Effector CD8-positive, alpha-beta T cell (primary cell): ENCODE data around the gene DDX6.
"Not testable (repeated sequence)": the region's sequence is repeated elsewhere in the genome, so short reads cannot be mapped to it uniquely, and the experiment has no call there.

Experiments
- DNase-seq: peaks from one replicate; lab custom pipeline; 2025; lab: John Stamatoyannopoulos, UW

The DDX6 gene

DNA sequence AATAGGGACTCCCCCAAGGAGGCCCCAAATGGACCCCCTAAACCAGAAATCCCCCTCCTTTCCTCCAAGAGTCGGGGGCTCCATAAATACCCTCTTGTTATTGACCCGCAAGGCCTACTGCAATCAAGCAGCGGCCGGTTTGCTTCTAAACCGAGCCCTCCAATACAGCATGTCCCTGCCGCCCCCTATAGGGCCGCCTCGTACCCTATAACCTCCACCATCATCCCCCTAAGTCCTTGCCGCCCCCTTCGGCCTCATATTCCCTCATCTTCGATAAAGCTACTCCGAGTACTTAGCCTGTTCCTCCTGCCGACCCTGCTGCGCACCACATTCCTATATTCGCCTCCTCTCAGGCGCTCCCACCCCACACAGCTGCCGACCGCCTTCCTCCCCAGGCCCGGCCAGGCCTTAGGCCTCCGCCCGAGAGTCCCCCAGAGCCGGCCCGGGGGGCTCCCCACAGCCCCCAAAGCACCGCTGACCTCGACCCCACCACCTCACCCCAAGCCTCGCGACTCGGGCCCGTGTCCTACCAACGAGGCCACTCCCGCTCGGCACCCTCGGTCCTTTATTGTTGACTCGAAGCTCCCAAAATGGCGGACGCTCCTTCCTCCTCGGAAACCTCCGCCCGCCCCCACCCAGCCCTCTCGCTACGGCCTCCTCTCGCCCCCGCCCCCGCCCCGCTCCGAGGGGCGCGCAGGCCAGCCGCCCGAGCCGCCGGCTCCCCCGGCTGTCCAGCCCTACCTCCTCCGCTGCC lies 430 bp downstream of the DDX6 start:
- DNase-seq, result peak; percentile 39

DNA sequence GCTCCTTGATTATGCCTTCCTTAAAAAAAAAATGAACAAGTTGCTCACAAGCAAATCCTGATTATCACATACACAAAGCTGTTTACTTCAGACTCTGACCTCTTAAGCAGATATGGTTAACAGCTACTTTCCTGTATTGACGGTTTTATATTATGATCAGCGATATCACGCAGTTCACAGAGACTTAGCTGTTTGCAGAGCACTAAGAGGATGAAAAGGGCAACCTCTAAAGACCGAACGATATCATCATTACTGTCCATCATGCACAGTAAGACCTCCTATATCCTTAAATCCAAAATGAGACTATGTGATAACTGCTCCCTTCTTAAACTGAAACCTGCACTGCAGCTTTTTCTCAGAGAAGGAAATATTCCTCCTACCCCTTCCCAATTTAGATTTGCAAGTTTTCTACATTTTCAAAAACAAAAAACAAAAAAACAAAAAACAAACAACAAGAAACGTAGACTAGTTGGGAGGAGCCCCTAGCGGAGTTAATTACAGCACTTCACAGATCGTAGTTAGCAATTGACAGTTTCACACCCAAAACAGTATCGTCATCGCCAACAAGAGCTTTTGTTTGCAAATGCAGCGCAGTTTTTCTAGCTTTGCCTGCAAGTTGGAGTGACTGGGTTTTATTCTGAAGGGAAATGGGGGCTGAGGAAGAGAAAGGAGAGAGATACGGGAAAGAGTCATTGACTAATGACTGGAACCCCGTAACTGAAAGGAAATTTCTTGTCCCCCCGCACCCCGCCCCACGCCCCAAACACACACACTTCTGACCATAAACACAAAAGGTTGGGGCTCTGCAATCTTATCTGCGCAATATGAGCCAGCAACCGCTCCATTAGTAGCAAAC lies 1.2 kb downstream of the DDX6 start:
- peak; percentile 19 for DNase-seq

DNA sequence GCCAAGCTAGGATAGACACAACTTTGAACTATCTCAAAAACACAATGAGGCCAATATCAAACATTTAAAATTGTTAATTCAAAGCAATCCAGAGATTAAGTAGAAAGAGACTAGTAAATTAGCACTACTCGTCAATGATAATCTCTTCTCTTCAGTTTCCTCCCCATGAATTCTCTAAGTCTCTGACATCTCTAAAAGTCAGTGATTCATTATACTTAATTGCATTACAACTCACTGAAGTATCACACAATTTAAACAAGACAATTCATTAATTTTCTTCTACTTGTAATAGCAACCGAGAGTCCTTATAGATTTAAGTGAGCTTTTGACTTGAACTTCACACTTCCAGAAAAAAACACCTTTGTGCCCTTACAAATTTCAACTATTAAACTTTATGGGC lies 4.3 kb downstream of the DDX6 start:
- no peak for DNase-seq

DNA sequence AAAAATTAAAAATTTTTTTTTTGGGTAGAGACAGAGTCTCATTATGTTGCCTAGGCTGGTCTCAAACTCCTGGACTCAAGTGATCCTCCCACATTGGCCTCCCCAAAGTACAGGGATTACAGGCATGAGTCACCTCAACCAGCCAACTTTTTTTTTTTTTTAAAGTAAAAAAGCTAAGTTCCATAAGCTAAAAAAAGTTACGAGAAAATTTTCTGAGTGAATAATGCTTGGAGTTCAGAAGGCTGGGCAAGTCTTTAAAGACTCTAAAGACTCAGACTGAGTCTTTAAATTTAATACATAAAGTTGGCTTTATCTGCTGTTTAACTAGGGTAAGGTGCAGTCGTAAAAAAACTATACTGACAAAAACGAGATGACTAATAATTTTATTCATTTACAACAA lies 5.6 kb downstream of the DDX6 start:
- no peak for DNase-seq

DNA sequence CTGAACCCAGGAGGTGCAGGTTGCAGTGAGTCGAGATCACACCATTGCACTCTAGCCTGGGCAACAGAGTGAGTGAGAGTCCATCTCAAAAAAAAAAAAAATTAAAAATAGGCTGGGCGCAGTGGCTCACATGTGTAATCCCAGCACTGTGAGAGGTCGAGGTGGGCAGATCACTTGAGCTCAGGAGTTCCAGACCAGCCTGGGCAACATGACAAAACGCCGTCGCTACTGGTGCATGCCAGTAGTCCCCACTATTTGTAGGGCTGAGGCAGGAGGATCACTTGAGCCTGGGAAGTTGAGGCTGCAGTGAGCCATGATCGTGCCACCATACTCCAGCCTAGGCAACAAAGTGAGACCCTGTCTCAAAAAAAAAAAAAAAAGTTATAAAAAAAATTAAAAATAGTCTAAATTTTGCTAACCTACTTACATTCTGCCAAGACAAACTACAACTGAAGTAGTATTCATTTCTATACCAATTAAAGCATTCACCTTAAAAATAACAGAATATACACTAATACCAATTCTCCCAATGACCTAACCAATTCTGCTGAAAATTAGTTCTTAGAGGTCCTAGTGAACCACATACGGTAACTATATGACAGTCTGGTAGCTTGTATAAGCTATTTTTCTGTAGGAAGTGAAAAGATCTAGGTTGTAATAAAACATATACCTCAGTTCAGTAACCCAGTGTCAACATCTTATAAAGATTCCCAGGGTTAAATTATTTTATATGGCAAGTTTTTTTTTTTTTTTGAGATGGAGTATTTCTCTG lies 7.1 kb downstream of the DDX6 start:
- no peak for DNase-seq

DNA sequence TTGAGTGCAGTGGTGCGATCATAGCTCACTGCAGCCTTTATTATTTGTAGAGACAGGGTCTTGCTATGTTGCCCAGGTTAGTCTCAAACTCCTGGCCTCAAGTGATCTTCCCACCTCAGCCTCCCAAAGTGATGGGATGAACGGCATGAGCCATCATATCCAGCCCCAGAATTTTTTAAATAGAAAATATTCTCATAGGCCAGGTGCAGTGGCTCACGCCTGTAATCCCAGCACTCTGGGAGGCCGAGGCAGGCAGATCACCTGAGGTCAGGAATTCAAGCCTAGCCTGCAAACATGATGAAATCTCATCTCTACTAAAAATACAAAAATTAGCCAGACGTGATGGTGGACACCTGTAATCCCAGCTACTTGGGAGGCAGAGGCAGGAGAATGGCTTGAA lies 7.6 kb downstream of the DDX6 start:
- not testable (repeated sequence) for DNase-seq

DNA sequence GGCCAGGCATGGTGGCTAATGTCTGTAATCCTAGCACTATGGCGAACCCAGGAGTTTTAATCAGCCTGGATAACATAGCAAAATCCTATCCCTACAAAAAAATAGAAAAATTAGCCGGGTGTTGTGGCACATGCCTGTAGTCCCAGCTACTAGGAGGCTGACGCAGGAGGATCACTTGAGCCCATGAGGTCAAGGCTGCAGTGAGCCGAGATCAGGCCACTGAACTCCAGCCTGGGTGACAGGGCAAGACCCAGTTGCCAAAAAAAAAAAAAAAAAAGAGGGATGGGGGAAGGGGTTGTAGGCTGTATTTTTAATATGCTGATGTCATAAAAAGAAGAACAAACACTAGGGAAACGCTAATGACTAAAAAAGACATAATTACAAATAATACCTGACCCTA lies 12.1 kb downstream of the DDX6 start:
- no peak for DNase-seq

DNA sequence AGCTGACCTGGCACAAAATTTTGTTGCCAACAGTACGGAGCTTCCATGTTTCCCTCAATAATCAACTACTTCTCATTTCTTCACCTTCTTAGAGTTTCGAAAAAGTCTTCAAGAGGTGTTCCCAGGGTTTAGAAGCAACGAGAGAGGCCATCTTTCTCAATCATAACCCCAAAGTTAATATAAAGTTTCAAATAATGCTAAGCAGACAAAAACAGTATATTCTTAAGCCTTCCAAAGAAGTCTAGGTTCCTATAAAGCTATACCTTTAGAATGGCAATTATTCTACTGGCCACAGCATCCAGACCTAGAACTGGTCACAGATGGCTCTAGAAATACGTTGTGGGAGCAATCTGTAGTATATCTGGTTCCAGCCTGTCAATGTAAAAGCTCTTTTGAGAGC lies 16.9 kb downstream of the DDX6 start:
- DNase-seq, result no peak

DNA sequence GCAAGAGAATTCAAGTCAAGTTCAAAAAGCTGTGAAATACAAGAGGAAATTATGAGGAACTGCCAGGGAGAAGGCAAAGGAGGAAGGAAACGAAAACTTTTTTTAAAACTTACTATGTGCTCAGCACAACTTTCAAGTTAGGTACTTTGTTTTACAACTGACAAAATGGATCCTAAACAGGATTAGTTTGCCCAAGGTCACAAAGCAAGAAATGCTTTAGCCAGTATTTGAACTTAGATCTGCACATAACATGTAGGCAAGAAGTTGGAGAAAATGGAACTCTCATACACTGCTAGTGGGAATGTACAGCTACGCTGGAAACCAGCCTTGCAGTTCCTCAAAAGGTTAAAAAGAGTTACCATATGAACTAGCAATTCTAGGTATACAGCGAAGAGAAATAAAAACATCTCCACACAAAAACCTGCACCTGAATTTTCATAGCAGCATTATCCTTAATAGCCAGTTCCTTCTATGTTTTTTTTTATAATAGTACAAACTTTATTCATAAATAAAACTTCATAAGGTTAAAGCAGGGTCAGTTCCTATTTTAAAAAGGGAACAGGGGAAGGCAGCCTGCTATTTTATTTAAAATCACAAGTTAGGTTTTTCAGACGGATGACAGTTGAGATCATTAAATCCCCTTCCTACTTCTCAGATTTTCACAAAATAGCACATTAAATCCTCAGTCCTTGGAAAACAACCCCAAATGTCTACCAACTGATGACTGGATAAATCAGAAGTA lies 19.2 kb downstream of the DDX6 start:
- DNase-seq, result no peak

DNA sequence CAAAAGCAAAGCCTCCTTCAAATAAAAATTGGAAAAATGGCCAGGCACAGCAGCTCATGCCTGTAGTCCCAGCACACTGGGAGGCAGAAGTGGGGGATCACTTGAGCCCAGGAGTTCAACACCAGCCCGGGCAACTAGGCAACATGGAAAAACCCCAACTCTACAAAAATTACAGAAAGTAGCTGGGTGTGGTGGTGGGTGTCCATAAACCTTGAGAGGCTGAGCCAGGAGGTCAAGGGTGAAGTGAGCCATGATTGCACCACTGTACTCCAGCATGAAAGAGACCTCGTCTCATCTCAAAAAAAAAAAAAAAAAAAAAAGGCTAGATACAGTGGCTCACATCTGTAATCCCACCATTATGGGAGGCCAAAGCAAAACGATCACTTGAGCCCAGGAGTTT lies 22.3 kb downstream of the DDX6 start:
- DNase-seq, result no peak

DNA sequence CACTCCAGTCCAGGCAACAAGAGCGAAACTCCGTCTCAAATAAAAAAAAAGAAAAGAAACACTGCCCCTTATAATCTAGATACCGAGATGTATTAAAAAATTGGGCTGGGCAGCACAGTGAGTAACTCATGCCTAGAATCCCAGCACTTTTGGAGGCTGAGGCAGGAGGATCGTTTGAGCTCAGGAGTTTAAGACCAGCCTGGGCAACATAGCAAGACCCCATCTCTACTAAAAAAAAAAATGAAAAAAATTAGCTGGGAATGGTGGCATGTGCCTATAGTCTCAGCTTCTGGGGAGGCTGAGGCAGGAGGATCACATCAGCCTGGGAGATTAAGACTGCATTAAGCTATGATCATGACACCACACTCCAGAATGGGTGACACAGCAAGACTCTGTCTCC lies 24.9 kb downstream of the DDX6 start:
- DNase-seq, result no peak

DNA sequence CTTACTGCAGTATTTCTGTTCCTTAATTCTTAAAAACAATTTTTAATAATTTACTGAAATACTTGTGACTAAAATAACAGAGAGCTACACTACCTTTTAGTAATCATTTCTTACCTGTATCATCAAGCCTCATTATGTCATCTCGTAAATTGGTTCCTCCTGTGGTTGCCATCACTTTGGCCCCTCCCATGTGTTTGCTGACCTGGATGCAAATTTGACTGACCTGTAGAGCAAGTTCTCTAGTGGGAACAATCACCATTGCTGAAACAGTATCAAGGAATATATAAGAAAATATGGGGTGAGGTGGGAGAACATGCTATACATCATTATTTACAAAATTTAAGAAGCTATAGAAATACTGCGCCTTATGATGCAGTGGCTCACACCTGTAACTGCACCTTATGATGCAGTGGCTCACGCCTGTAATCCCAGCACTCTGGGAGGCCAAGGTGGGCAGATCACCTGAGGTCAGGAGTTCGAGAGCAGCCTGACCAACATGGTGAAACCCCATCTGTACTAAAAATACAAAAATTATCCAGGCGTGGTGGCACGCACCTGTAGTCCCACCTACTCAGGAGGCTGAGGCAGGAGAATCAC lies 25.8 kb downstream of the DDX6 start:
- not testable (repeated sequence) for DNase-seq

DNA sequence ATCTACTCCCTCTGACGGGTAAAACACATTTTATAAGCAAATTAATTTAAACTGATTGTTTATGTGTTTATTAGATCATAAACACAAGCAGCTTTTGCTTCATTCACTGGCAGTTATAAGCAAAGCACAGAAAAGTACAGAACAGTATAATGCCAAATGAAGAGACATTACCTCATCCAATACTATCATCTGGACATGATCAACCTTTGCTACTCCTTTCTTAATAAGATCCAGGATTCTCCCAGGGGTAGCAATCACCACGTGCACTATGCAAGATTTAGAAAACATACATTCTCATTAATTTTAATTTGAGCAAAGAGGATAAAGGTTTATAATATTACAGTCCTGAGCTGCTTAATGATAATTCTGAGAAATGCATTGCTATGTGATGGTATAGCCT lies 27.9 kb downstream of the DDX6 start:
- DNase-seq, result no peak

DNA sequence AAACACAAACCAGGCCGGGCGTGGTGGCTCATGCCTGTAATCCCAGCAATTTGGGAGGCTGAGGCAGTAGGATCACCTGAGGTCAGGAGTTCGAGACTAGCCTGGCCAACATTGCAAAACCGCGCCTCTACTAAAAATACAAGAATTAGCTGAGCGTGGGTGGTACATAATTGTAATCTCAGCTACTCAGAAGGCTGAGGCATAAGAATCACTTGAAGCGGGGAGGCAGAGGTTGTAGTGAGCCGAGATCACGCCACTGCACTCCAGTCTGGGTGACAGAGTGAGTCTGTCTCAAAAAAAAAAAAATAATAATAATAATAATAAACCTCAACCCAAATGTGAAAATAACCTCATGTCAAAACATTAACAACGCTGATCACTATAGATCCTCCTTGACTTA lies 29.0 kb downstream of the DDX6 start:
- not testable (repeated sequence) for DNase-seq

DNA sequence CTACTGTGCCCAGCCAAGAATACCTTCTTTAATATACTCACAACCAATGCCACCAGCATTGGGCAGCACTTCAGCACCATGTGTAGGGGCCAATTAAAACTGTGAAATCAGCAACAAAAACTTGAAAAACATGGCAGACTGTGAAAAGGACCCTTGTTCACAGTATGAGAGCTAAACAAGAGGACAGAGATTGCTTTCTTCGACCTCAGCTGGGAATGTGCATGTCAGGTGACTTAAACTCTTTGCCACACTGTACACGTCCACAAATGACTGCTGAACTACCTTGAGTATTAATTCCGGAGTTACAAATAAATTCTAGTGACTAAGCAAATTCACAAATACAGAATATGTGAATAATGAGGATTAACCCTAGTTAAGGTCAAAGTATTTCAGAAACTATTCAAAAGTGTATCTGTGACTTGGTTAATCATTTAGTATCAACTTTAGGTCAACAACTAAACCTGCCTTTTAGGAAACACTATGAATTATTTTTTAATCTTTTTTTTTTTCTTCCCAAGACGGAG lies 33.0 kb downstream of the DDX6 start:
- DNase-seq, result no peak

DNA sequence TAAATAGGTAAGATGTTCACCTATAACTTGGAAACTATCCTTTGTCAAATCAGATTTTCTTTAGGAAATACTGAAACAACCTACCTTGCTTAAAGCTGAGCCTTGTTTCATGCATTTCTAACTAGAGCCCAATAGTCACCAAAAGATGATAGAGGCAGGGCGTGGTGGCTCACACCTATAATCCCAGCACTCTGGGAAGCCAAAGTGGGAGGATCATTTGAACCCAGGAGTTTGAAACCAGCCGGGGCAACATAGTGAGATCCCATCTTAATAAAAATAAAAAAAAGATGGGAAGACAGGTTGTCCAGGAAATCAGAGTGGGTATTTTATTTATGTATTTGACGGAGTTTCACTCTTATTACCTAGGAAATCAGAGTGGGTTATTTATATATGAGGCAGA lies 38.3 kb downstream of the DDX6 start:
- no peak for DNase-seq

DNA sequence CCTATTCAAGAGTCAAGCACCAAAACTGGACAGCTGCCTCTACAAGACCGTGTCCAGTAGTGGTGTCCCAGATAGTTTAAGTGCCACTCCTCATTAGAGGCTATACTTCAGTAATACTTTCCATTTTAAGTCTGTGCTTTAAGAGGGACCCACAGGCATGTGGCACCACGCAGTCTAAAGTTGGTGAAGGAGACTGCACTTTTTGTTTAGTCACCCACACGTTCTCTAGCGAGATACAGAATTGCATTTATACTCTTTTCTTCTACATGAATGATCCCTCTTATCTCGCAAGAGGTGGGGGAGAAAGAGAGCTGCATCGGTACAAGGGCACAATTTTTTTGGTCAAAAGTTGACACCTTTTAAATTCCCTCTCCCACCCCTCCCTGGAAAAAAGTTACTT lies 41.5 kb downstream of the DDX6 start:
- no peak for DNase-seq

DNA sequence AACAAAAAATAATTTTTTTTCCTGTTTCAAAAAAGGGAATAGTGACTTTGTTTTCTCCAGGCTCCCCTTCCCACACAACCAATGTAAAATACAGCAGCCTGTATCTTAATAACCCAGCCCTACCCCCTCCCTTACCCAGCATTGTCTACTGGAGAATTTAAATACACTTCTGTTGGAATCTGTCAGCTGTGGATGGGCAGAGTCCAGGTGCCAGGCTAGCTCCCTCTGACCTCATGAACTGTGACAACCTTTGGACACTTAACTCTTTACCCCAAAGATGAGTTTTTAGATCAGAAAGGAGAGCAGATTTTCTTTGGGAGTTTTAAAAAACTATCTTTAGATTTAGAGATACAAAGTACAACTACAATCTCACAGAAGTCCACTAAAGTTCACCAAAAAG lies 42.9 kb downstream of the DDX6 start:
- no peak for DNase-seq

DNA sequence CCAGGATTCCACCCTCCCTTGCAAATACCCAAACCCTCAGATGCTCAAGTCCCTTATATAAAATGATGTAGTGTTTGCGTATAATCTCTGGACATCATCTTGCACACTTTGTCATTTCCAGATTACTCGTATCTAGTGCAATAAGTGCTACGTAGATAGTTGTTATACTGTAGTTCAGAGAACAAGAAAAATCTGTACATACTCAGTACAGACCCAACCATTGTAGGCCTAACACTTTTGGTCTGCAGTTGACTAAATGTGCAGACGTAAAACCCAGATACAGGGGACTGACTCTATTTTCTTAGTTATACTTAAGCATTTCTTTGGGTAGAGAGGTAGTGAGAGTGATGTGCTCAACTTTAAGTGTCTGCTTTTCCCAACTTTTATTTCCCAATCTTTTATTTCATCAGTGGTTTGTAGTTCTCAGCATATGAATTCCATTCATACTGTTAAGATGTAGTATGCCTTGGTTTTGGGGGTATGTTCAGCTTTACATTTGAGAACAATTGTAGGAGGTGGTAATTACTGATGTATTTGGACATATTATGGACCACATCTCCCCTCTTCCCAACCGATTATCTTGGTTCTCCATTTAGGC lies 43.9 kb downstream of the DDX6 start:
- DNase-seq, result no peak

DNA sequence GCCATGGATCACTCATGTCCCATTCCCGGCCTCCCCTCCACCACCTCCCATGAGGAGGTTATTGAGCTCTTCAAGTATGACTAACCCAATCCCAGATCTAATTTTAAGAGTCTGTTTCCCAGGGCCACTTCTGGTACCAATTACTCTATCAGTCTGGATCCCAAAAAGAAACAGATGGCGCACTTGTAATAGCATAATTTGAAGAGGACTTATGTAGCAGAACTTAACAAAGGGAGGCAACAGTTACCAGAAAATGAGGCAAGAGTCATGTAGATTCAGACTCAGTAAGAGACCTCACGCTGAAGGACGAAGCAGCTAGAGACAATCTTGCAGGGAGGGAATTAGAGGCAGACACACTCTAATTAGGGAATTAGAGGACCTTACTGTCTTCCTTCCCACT lies 46.9 kb downstream of the DDX6 start:
- no peak for DNase-seq

DNA sequence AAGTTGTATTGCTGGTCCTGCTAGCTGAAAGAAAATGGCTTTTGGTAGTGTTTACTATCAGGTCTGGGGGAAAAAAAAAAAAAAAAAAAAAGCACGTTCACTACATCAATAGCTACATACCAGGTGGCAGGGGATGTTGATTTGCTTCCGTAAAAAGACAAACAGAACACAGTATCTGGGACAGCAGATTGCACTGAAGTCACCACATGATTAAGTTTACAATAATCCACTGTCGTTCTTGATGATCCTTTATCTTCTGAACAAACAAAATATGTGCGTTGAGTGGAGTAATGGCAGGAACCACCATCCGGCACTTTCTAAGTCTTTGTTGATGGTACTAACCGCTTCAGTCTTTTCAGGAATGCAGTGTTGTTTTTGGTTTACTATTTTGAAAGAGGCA lies 48.7 kb downstream of the DDX6 start:
- no peak for DNase-seq
